Right lobe of liver (tissue), 6 donors: ENCODE measurements around the gene VENTX. TPM values are rescaled to one million over a fixed set of nuclear protein-coding genes. Genes with fewer than 3 reads are reported as not detected.

ENCODE experiments used
- ATAC-seq, 4 donors: fragments of 200-7000 bp; cut with Tn5 transposase; one replicate each; pipeline ENCODE4 v1.9.1; 2020; ENCODE audit warnings: mild to moderate bottlenecking in 4 of 4, moderate library complexity in 4 of 4
- DNase-seq, 3 donors: peaks; one replicate each; pipeline ENCODE4 v3.0.0-alpha.2; 2020
- H3K27ac ChIP-seq, 3 donors: fragments of 200-600 bp; one replicate each; pipeline ENCODE4 v1.8.0; 2022
- H3K27me3 ChIP-seq, 2 donors: fragments of 200-600 bp; one replicate each; pipeline ENCODE4 v1.8.0; 2022
- H3K36me3 ChIP-seq, 4 donors: fragments of 200-600 bp; sonication (generic) in 1 of 4; one replicate each; pipeline versions ENCODE4 v1.5.1 to v1.8.0; 2017 to 2022; ENCODE audit warnings: control low read depth in 1 of 4
- H3K4me1 ChIP-seq, 4 donors: fragments of 200-600 bp; sonication (generic) in 1 of 4; one replicate each; pipeline versions ENCODE4 v1.5.1 to v1.8.0; 2017 to 2022; ENCODE audit warnings: control low read depth in 1 of 4
- H3K4me3 ChIP-seq, 3 donors: fragments of 200-600 bp; one replicate each; pipeline ENCODE4 v1.8.0; 2022
- H3K9me3 ChIP-seq, 4 donors: fragments of 200-600 bp; sonication (generic) in 1 of 4; one replicate each; pipeline versions ENCODE4 v1.5.1 to v1.8.0; 2017 to 2022; ENCODE audit warnings: control low read depth in 1 of 4
- POLR2A ChIP-seq: fragments of 450-650 bp; IDR thresholded peaks from one replicate; pipeline ENCODE4 v1.6.1; 2017; ENCODE audit warnings: antibody characterized with exemption, mild to moderate bottlenecking
- WGBS: methylation state at CpG from one replicate; pipeline ENCODE4 v1.1.6; 2018; ENCODE audit warnings: low coverage, low lambda C conversion rate; ENCODE audit not compliant: insufficient coverage; ENCODE audit errors: missing lambda C conversion rate; 5-methylcytosine and 5-hydroxymethylcytosine counted together
- intact Hi-C, 2 donors: fragments of 100-400 bp; cut with DNase I; formaldehyde crosslinking; loops; one replicate each; pipeline versions ENCODE4 v1.11.2 to v1.14.1; 2022
- total RNA-seq, 6 experiments: library from RNA; depleted of rRNA in 2 of 6; stranded (reverse); fragments of >200 nt in 2 of 6; fragmentation: NEBNext Ultra II Directional in 3 of 6; extraction: Animal tissue kit (Norgen Biotek cat#: 25700) in 3 of 6; gene quantifications; one replicate each; pipeline versions ENCODE4 v1.1.0 to v1.2.4, GENCODE V29; 2016 to 2023
- TF ChIP-seq, protein P1 (sequence below), 4 donors: fragments of 200-600 bp in 3 of 4; fragments of 450-650 bp in 1 of 4; IDR thresholded peaks; one replicate each; pipeline versions ENCODE4 v1.5.1 to v1.8.0; 2016 to 2022; ENCODE audit warnings: antibody characterized with exemption in 4 of 4, mild to moderate bottlenecking in 2 of 4
- donor health status: DM: no; HTN: yes; CAD: no.
- donor health status: DM: no; HTN: no; CAD: no.
- donor health status: DM: no; HTN: no; CAD: no.
- donor health status: DM: no; HTN: yes; CAD: no.
- donor health status: DM: no; HTN: yes; CAD: no.

Gene VENTX
- total RNA-seq, 6 experiments from 2014 or later = 0.09 to 0.38 (median 0.19) TPM

DNA sequence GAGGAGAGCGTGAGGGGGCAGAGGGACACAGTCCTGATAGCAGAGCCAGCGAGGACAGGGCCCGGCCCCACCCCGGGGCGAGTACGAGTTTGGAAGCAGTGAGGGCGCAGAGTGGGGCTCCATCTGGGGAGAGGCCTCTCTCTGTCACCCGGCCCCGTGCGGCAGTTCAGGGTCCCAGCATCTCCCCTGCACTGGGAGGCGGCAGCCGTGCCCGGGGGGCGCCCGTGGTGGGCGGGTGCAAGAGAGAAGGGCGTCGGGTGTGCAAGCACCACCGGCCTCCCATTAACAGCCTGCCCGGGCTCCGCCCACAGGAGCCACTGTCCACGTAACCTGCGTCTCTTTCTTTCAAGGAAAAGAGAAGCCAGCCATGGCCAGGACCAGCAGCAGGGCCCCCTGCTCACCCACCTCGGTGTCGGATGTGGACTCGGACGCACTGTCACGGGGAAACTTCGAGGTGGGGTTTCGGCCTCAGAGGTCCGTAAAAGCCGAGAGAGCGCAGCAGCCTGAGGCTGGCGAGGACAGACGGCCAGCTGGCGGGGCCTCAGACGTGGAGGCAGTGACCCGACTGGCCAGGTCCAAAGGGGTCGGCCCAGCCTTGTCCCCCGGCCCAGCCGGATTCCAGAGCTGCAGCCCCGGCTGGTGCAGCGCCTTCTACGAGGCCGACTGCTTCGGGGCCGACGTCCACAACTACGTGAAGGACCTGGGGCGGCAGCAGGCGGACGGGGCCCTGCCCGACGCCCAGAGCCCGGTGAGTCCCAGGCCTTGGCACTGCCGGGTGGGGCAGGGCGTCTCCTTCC lies 36.3 kb upstream of the VENTX start:
- ATAC-seq (no peak), DNase-seq (no peak)
- 95% methylated on average over 4 of the region's 57 CpGs for WGBS

DNA sequence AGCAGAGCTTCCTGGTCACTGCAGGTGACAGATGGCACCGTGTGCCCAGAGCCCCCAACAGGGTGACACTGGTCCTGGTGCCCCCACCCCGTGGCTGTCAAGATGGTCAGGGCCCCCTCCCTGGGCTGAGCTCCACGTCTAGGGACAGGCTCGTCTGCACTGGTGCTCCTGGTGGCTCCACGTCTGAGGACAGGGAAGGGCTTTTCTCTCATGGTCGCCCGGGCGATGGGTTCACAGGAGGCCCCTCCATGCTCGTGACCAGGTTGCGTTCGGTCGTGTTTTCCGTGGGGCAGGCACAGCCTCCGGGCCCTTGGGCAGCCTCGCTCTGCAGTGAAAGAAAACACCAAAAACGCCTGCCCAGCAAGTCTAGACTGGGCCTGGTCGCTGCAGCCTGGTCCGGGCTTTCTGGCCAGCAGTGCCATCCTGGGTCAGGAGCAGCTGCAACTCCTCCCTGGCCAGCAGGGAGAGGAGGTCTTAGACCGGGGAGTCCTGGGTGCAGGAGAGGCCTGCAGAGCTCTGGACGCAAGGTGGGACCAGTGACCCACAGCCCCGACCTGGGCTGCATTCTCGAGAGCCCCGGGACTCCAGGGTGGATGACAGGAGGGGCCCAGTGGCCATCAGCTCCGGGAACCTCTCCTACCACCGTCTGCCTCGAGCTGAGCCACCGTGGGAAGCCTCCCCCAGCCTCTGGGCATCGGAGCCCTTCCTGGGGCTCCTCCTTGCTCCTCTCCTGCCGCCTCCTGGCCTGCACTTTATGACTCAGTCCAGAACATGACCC lies 35.5 kb upstream of the VENTX start:
- Histone ChIP-seq H3K9me3 (no peaks in the 10 kb centered on the region), H3K4me3 (no peak overlapping the region), H3K27ac (no peak overlapping the region), H3K27me3 (no peaks in the 10 kb centered on the region), H3K36me3 (no peaks in the 10 kb centered on the region), H3K4me1 (no peaks in the 10 kb centered on the region)
- WGBS = 35% methylated on average over 4 of the region's 29 CpGs
- intact Hi-C loops = no loop called here
- TF ChIP-seq POLR2A = no peak
- TF ChIP-seq, protein P1, sequence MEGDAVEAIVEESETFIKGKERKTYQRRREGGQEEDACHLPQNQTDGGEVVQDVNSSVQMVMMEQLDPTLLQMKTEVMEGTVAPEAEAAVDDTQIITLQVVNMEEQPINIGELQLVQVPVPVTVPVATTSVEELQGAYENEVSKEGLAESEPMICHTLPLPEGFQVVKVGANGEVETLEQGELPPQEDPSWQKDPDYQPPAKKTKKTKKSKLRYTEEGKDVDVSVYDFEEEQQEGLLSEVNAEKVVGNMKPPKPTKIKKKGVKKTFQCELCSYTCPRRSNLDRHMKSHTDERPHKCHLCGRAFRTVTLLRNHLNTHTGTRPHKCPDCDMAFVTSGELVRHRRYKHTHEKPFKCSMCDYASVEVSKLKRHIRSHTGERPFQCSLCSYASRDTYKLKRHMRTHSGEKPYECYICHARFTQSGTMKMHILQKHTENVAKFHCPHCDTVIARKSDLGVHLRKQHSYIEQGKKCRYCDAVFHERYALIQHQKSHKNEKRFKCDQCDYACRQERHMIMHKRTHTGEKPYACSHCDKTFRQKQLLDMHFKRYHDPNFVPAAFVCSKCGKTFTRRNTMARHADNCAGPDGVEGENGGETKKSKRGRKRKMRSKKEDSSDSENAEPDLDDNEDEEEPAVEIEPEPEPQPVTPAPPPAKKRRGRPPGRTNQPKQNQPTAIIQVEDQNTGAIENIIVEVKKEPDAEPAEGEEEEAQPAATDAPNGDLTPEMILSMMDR (IDR thresholded peaks at IDR 0.05) = no peak
- ATAC-seq (no peak), DNase-seq (no peak)

More for the DNA sequence above, 36.3 kb upstream of the VENTX start:
- Histone ChIP-seq H3K4me3 (no peak overlapping the region), H3K27me3 (no peaks in the 10 kb centered on the region), H3K4me1 (no peaks in the 10 kb centered on the region), H3K36me3 (no peaks in the 10 kb centered on the region), H3K27ac (no peak overlapping the region), H3K9me3 (no peaks in the 10 kb centered on the region)
- intact Hi-C loops = no loop called here
- TF ChIP-seq, protein P1 (IDR thresholded peaks at IDR 0.05) = no peak
- TF ChIP-seq POLR2A = no peak

DNA sequence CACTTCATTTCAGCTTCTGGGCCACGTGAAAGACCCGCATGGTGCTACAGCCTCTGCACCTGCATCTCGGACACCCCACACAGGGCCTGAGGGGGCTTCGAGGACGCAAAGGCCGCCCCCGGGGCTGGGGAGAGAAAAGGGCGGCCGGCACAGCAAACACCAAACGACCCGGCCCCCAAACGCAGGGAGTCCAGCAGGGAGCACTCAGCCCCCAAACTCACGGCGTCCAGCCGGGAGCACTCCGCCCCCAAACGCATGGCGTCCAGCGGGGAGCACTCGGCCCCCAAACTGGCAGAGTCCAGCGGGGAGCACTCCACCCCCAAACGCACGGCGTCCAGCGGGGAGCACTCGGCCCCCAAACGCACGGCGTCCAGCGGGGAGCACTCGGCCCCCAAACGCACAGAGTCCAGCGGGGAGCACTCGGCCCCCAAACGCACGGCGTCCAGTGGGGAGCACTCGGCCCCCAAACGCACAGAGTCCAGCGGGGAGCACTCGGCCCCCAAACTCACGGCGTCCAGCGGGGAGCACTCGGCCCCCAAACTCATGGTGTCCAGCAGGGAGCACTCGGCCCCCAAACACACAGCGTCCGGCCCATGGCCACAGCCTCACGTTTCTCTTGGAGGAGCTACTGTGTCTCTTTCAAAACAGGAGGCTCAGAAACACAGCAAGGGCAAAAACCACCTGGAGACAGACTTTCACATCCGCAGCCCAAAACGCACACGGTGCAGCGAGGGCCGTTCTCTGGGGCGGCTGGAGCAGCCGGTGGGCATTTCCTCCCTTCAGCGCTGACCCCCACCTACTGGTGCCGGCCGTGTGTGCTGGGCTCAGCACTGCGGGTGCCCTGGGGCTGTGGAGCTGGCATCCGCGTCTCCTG lies 34.6 kb upstream of the VENTX start:
- TF ChIP-seq POLR2A = no peak
- TF ChIP-seq, protein P1 (IDR thresholded peaks at IDR 0.05) = no peak
- Histone ChIP-seq H3K4me3 (no peak overlapping the region), H3K27me3 (no peaks in the 10 kb centered on the region), H3K9me3 (no peaks in the 10 kb centered on the region), H3K27ac (no peak overlapping the region), H3K36me3 (no peaks in the 10 kb centered on the region), H3K4me1 (no peaks in the 10 kb centered on the region)
- intact Hi-C loops = no loop called here
- 47% methylated on average over 6 of the region's 62 CpGs for WGBS
- DNase-seq (no peak), ATAC-seq (no peak)

DNA sequence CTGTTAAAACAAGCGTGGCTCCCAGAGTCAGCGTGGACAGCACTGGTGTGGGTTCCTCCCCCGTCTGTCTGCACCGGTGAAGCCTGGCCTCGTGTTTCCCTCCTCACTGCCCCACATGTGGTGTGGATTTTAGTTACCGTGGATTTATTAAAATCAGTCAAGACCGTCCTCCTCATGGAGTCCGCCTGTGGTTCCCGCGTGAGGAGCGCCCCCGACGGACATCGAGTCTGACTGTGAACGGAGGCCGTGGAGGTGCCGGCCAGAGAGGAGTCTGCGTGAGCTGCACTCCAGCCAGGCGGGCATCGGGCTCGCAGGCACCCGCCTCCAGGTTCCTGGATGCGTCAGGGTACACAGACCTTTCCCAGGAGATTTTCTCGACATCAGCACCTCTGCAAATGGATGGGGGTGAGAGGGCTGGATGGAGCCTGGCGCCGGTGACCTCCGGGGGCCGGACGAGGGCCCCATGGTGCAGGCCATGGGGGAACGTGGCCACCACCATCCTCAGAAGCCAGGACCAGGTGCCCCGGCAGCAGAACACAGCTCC lies 33.9 kb upstream of the VENTX start:
- no peaks in the 10 kb centered on the region for H3K36me3 ChIP-seq
- no peak overlapping the region for H3K27ac ChIP-seq
- TF ChIP-seq, protein P1 (IDR thresholded peaks at IDR 0.05) = no peak
- TF ChIP-seq POLR2A = no peak
- 85% methylated on average over 4 of the region's 31 CpGs for WGBS
- intact Hi-C loops = no loop called here
- no peaks in the 10 kb centered on the region for H3K27me3 ChIP-seq
- DNase-seq (no peak), ATAC-seq (no peak)
- H3K4me1 ChIP-seq = no peaks in the 10 kb centered on the region
- H3K4me3 ChIP-seq = no peak overlapping the region
- H3K9me3 ChIP-seq = no peaks in the 10 kb centered on the region
